ENCODE data around the gene PPP3CA. TPM values are rescaled to one million over a fixed set of nuclear protein-coding genes. Genes with fewer than 3 reads are reported as not detected.
A peak's percentile ranks its signal among the peaks of the same experiment; 100 is the strongest.

PPP3CA gene
- total and polyA plus RNA-seq, 2 of the 13 experiments (the other 11 are each of a cell fraction or from before 2014, with no cell fraction given): 4.8 to 13.2 TPM

DNA sequence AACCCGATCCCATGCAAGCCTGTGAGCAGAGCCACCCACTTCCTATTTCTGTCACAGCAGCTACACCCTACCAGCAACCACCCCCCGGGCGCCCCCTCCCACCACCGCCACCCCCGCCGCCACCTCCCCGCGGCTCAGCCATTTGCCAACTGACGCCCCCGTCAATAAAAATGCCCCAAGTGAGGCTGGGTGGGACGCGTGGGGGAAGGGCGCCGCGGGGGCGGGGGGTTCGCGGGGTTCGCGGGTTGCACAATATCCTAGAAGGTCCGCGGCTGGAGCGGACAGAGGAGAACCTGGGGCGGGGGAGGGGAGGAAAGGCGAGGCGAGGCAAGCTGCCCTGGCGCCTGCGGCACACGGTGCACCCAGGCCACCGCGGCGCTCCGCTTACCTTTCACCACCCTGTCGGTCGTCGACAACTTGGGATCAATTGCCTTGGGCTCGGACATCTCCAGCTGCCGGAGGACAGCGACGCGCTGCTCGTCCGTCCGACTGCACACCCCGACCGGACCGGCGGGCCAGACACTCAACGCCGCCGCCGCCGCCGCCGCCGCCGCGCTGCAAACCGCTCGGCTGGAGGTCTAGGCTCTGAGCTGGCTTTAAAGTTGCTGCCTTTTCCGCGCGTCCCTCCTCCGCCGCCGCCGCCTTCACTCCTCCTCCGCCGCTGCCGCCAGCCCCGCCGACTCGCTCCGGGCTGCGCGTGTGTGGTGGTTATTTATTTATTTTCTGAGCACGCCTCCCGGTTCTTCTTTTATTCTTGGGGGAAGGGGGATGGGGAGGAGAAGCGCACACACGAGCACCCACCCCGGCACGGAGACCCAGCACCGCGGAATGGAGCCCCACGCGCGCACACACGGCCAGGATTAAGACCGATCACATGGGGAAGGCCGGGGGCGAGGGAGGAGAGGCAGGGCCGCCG lies 717 bp downstream of the PPP3CA start (continued):
- TF ChIP-seq KDM4B (CRISPR knock-in tag; IDR thresholded peaks at IDR 0.05): no peak
- TF ChIP-seq ZNF274 (CRISPR knock-in tag; IDR thresholded peaks at IDR 0.05): no peak
- no peak for TF ChIP-seq ZBTB8A (CRISPR knock-in tag; IDR thresholded peaks at IDR 0.05; ENCODE audit: borderline replicate concordance, low read depth)
- TF ChIP-seq MTF2 (CRISPR knock-in tag; IDR thresholded peaks at IDR 0.05; ENCODE audit: borderline replicate concordance): no peak; the same call in 1 of the 2 replicates
- no peak for TF ChIP-seq ZNF30 (CRISPR knock-in tag; IDR thresholded peaks at IDR 0.05)
- no peak for TF ChIP-seq MIXL1 (CRISPR knock-in tag; IDR thresholded peaks at IDR 0.05)
- TF ChIP-seq, protein P1, sequence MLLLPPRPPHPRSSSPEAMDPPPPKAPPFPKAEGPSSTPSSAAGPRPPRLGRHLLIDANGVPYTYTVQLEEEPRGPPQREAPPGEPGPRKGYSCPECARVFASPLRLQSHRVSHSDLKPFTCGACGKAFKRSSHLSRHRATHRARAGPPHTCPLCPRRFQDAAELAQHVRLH (CRISPR knock-in tag; IDR thresholded peaks at IDR 0.05; ENCODE audit: borderline replicate concordance, low read depth): no peak
- no peak for TF ChIP-seq CHD4 (IDR thresholded peaks at IDR 0.05; ENCODE audit: borderline replicate concordance, low read length)
- TF ChIP-seq, protein P2, sequence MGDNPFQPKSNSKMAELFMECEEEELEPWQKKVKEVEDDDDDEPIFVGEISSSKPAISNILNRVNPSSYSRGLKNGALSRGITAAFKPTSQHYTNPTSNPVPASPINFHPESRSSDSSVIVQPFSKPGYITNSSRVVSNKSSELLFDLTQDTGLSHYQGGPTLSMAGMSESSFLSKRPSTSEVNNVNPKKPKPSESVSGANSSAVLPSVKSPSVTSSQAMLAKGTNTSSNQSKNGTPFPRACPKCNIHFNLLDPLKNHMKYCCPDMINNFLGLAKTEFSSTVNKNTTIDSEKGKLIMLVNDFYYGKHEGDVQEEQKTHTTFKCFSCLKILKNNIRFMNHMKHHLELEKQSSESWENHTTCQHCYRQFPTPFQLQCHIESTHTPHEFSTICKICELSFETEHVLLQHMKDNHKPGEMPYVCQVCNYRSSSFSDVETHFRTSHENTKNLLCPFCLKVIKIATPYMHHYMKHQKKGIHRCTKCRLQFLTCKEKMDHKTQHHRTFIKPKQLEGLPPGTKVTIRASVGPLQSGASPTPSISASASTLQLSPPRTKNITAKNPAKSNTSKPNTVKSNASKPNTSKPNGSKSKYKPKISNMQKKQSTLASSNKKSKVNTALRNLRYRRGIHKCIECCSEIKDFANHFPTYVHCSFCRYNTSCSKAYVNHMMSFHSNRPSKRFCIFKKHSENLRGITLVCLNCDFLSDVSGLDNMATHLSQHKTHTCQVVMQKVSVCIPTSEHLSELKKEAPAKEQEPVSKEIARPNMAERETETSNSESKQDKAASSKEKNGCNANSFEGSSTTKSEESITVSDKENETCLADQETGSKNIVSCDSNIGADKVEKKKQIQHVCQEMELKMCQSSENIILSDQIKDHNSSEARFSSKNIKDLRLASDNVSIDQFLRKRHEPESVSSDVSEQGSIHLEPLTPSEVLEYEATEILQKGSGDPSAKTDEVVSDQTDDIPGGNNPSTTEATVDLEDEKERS (CRISPR knock-in tag; IDR thresholded peaks at IDR 0.05): no peak
- TF ChIP-seq ZMAT3 (CRISPR knock-in tag; conservative IDR thresholded peaks at IDR 0.05): no peak
- no peak for TF ChIP-seq FOXA1 (IDR thresholded peaks at IDR 0.05)
- TF ChIP-seq FOXA1 (CRISPR knock-in tag; IDR thresholded peaks at IDR 0.05): no peak
- TF ChIP-seq, protein P3, sequence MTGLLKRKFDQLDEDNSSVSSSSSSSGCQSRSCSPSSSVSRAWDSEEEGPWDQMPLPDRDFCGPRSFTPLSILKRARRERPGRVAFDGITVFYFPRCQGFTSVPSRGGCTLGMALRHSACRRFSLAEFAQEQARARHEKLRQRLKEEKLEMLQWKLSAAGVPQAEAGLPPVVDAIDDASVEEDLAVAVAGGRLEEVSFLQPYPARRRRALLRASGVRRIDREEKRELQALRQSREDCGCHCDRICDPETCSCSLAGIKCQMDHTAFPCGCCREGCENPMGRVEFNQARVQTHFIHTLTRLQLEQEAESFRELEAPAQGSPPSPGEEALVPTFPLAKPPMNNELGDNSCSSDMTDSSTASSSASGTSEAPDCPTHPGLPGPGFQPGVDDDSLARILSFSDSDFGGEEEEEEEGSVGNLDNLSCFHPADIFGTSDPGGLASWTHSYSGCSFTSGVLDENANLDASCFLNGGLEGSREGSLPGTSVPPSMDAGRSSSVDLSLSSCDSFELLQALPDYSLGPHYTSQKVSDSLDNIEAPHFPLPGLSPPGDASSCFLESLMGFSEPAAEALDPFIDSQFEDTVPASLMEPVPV (CRISPR knock-in tag; IDR thresholded peaks at IDR 0.05): no peak
- TF ChIP-seq, protein P4, sequence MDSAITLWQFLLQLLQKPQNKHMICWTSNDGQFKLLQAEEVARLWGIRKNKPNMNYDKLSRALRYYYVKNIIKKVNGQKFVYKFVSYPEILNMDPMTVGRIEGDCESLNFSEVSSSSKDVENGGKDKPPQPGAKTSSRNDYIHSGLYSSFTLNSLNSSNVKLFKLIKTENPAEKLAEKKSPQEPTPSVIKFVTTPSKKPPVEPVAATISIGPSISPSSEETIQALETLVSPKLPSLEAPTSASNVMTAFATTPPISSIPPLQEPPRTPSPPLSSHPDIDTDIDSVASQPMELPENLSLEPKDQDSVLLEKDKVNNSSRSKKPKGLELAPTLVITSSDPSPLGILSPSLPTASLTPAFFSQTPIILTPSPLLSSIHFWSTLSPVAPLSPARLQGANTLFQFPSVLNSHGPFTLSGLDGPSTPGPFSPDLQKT (CRISPR knock-in tag; IDR thresholded peaks at IDR 0.05; ENCODE audit: borderline replicate concordance): no peak
- no peak for TF ChIP-seq SUZ12 (IDR thresholded peaks at IDR 0.05; ENCODE audit: low read depth, low read length)
- no peak for TF ChIP-seq NBN (conservative IDR thresholded peaks at IDR 0.05)
- TF ChIP-seq, protein P5, sequence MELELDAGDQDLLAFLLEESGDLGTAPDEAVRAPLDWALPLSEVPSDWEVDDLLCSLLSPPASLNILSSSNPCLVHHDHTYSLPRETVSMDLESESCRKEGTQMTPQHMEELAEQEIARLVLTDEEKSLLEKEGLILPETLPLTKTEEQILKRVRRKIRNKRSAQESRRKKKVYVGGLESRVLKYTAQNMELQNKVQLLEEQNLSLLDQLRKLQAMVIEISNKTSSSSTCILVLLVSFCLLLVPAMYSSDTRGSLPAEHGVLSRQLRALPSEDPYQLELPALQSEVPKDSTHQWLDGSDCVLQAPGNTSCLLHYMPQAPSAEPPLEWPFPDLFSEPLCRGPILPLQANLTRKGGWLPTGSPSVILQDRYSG (CRISPR knock-in tag; IDR thresholded peaks at IDR 0.05): no peak
- TF ChIP-seq MIER2 (CRISPR knock-in tag; IDR thresholded peaks at IDR 0.05): no peak
- TF ChIP-seq, protein P6, sequence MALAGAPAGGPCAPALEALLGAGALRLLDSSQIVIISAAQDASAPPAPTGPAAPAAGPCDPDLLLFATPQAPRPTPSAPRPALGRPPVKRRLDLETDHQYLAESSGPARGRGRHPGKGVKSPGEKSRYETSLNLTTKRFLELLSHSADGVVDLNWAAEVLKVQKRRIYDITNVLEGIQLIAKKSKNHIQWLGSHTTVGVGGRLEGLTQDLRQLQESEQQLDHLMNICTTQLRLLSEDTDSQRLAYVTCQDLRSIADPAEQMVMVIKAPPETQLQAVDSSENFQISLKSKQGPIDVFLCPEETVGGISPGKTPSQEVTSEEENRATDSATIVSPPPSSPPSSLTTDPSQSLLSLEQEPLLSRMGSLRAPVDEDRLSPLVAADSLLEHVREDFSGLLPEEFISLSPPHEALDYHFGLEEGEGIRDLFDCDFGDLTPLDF (CRISPR knock-in tag; IDR thresholded peaks at IDR 0.05): no peak; the same call in 1 of the 2 replicates
- TF ChIP-seq KDM2A (CRISPR knock-in tag; IDR thresholded peaks at IDR 0.05; ENCODE audit: borderline replicate concordance, low read depth): peak; percentile 69
- TF ChIP-seq RXRB (CRISPR knock-in tag; IDR thresholded peaks at IDR 0.05; ENCODE audit: borderline replicate concordance): no peak
- no peak for TF ChIP-seq ZNF567 (CRISPR knock-in tag; IDR thresholded peaks at IDR 0.05; ENCODE audit: borderline replicate concordance)
